H1 (cell line): ENCODE results near the gene HSCB. TPM values are rescaled to one million over a fixed set of nuclear protein-coding genes. Genes with fewer than 3 reads are reported as not detected.

Experiments used
- NANOG ChIP-seq: IDR thresholded peaks from 2 replicates; pipeline ENCODE4 v1.6.1; 2011; ENCODE audit warnings: low read length, low read depth, mild to moderate bottlenecking, inconsistent platforms; ENCODE audit not compliant: insufficient read depth, poor library complexity, severe bottlenecking
- PHF8 ChIP-seq: fragments of 200-600 bp; sonication (generic); conservative IDR thresholded peaks from 2 replicates; pipeline ENCODE4 v1.7.1; 2012; ENCODE audit warnings: low read depth, mild to moderate bottlenecking, inconsistent platforms, low read length, moderate library complexity
- SUZ12 ChIP-seq: fragments of 200-600 bp; sonication (generic); IDR thresholded peaks from 2 replicates; pipeline ENCODE4 v1.6.1; 2012; ENCODE audit warnings: mild to moderate bottlenecking, inconsistent platforms, low read length, moderate library complexity, mixed read lengths
- polyA plus RNA-seq, 7 experiments: library from polyadenylated mRNA; depleted of rRNA in 3 of 7; stranded (reverse) in 5 of 7; unstranded in 2 of 7; fragments of >200 nt in 5 of 7; fragments of 200-250 nt in 2 of 7; gene quantifications; 1 replicate in 5 of 7; 2 replicates in 1 of 7; 4 replicates in 1 of 7; pipeline versions ENCODE4 v1.2.1 to v1.2.3, GENCODE V29; 2011 to 2013; ENCODE audit warnings: missing spikeins in 2 of 7, mixed read lengths in 2 of 7
- total RNA-seq: library from RNA; stranded (reverse); fragmentation: NEBNext Ultra II Directional; extraction: Animal tissue kit (Norgen Biotek cat#: 25700); gene quantifications from 2 replicates; pipeline ENCODE4 v1.2.1, GENCODE V29; 2021

Gene HSCB
- total and polyA plus RNA-seq, 2 of the 8 experiments (the other 6 are each of a cell fraction or from before 2014, with no cell fraction given) = 14.7 to 16.6 TPM

DNA sequence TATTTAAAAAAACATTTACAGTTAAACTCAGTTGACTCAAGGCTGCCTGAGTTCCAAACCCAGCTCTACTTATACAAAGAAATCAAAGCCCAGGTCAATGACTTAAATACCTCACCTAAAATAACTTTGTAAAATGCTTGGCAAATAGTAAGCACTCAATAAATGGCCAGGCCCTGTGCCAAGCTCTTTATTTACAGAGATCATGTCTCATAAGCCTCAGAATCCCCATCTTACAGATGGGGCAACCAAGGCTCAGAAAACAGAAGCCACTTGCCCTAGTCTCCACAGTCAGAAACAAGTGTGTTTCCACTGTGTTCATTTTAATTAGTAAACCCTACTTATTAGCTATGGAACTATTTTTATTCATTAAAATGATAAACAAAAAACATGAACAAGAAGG is 31.7 kb upstream of the HSCB start (continued):
- TF ChIP-seq SUZ12 (no peak), PHF8 (no peak), NANOG (no peak)
